ENCODE measurements around the gene PTGFRN. TPM values are rescaled to one million over a fixed set of nuclear protein-coding genes. Genes with fewer than 3 reads are reported as not detected.

The PTGFRN gene
- polyA plus RNA-seq, 3 donors from 2014 or later, result 0.17 TPM; not detected in 2

- DNase-seq, result no peak
- Mint-ChIP-seq H3K4me1 (no peaks in the 10 kb centered on the region), H3K4me3 (no peak overlapping the region), H3K27me3 (ENCODE audit: low read depth in 3 of 3) (peaks cover 0 to 11% (median 0%) of the 10 kb centered on the region in 3 donors), H3K9me3 (no peaks in the 10 kb centered on the region), H3K36me3 (no peaks in the 10 kb centered on the region), H3K27ac (no peak overlapping the region)
Measured at GRCh38 chr1:116900471-116901365, 9.0 kb upstream of the PTGFRN start.

GRCh38 chr1:116902027-116902426, 7.7 kb upstream of the PTGFRN start:
- H3K36me3 Mint-ChIP-seq, result no peaks in the 10 kb centered on the region
- no peak for DNase-seq
- H3K27me3 Mint-ChIP-seq (ENCODE audit: low read depth in 3 of 3), result peaks cover 2 to 6% (median 2%) of the 10 kb centered on the region in 3 donors
- H3K4me1 Mint-ChIP-seq, result no peaks in the 10 kb centered on the region
- no peak overlapping the region for H3K4me3 Mint-ChIP-seq
- no peak overlapping the region for H3K27ac Mint-ChIP-seq
- H3K9me3 Mint-ChIP-seq, result no peaks in the 10 kb centered on the region

- H3K27me3 Mint-ChIP-seq (ENCODE audit: low read depth in 3 of 3), result peaks cover 2 to 7% (median 6%) of the 10 kb centered on the region in 3 donors
- no peak overlapping the region for H3K27ac Mint-ChIP-seq
- H3K9me3 Mint-ChIP-seq, result no peaks in the 10 kb centered on the region
- no peaks in the 10 kb centered on the region for H3K4me1 Mint-ChIP-seq
- H3K36me3 Mint-ChIP-seq, result no peaks in the 10 kb centered on the region
- no peak for DNase-seq
- H3K4me3 Mint-ChIP-seq, result no peak overlapping the region
Measured at GRCh38 chr1:116902723-116903383, 6.9 kb upstream of the PTGFRN start.

- no peak overlapping the region for H3K27ac Mint-ChIP-seq
- peaks cover 9 to 10% (median 10%) of the 10 kb centered on the region in 3 donors for H3K27me3 Mint-ChIP-seq (ENCODE audit: low read depth in 3 of 3)
- peaks cover 0 to 4% (median 0%) of the 10 kb centered on the region in 3 donors for H3K36me3 Mint-ChIP-seq
- H3K9me3 Mint-ChIP-seq, result peaks cover 0 to 2% (median 0%) of the 10 kb centered on the region in 6 donors
- H3K4me1 Mint-ChIP-seq, result peaks cover 5 to 6% of the 10 kb centered on the region in 2 donors
- no peak for DNase-seq
- no peak overlapping the region for H3K4me3 Mint-ChIP-seq
Measured at GRCh38 chr1:116904791-116905320, 4.9 kb upstream of the PTGFRN start.

- Mint-ChIP-seq H3K9me3 (peaks cover 0 to 2% (median 0%) of the 10 kb centered on the region in 6 donors), H3K27me3 (ENCODE audit: low read depth in 3 of 3) (peaks cover 7 to 12% (median 9%) of the 10 kb centered on the region in 3 donors), H3K27ac (no peak overlapping the region), H3K36me3 (peaks cover 0 to 4% (median 0%) of the 10 kb centered on the region in 3 donors), H3K4me1 (peaks cover 5 to 6% of the 10 kb centered on the region in 2 donors), H3K4me3 (no peak overlapping the region)
- no peak for DNase-seq
Measured at GRCh38 chr1:116906812-116907211, 2.9 kb upstream of the PTGFRN start.

- H3K27me3 Mint-ChIP-seq (ENCODE audit: low read depth in 3 of 3), result peaks cover 6 to 12% (median 9%) of the 10 kb centered on the region in 3 donors
- no peak for DNase-seq
- H3K36me3 Mint-ChIP-seq, result peaks cover 0 to 4% (median 0%) of the 10 kb centered on the region in 3 donors
- H3K4me1 Mint-ChIP-seq, result peaks cover 5 to 6% of the 10 kb centered on the region in 2 donors
- H3K9me3 Mint-ChIP-seq, result peaks cover 0 to 2% (median 0%) of the 10 kb centered on the region in 6 donors
- H3K4me3 Mint-ChIP-seq, result no peak overlapping the region
- H3K27ac Mint-ChIP-seq, result no peak overlapping the region
Measured at GRCh38 chr1:116907351-116907750, 2.4 kb upstream of the PTGFRN start.

GRCh38 chr1:116908266-116908665, 1.4 kb upstream of the PTGFRN start:
- Mint-ChIP-seq H3K9me3 (peaks cover 0 to 2% (median 0%) of the 10 kb centered on the region in 6 donors), H3K27ac (no peak overlapping the region), H3K4me1 (peaks cover 5 to 6% of the 10 kb centered on the region in 2 donors), H3K4me3 (peak overlapping the region in 2 of 5 donors; percentile 7 to 37), H3K36me3 (peaks cover 0 to 4% (median 0%) of the 10 kb centered on the region in 3 donors), H3K27me3 (ENCODE audit: low read depth in 3 of 3) (peaks cover 6 to 12% (median 9%) of the 10 kb centered on the region in 3 donors)
- no peak for DNase-seq

- peak overlapping the region; percentile 60 to 85 (median 75) for H3K4me3 Mint-ChIP-seq
- H3K36me3 Mint-ChIP-seq, result peaks cover 0 to 4% (median 0%) of the 10 kb centered on the region in 3 donors
- H3K4me1 Mint-ChIP-seq, result peaks cover 5 to 6% of the 10 kb centered on the region in 2 donors
- peaks cover 6 to 12% (median 9%) of the 10 kb centered on the region in 3 donors for H3K27me3 Mint-ChIP-seq (ENCODE audit: low read depth in 3 of 3)
- H3K9me3 Mint-ChIP-seq, result peaks cover 0 to 2% (median 0%) of the 10 kb centered on the region in 6 donors
- DNase-seq, result no peak
- peak overlapping the region in 1 of 6 donors; percentile 41 for H3K27ac Mint-ChIP-seq
Measured at GRCh38 chr1:116908820-116909511, 750 bp upstream of the PTGFRN start.

- no peak overlapping the region for H3K4me3 Mint-ChIP-seq
- peaks cover 6 to 15% (median 9%) of the 10 kb centered on the region in 3 donors for H3K27me3 Mint-ChIP-seq (ENCODE audit: low read depth in 3 of 3)
- DNase-seq, result peak; percentile 8 to 25 (median 25)
Measured at GRCh38 chr1:116910379-116911187, 867 bp downstream of the PTGFRN start.

GRCh38 chr1:116911188-116911553, 1.5 kb downstream of the PTGFRN start:
- Mint-ChIP-seq H3K4me3 (no peak overlapping the region), H3K27ac (no peak overlapping the region), H3K4me1 (peaks cover 5 to 6% of the 10 kb centered on the region in 2 donors), H3K9me3 (peaks cover 0 to 2% (median 0%) of the 10 kb centered on the region in 6 donors), H3K36me3 (peaks cover 0 to 4% (median 0%) of the 10 kb centered on the region in 3 donors), H3K27me3 (ENCODE audit: low read depth in 3 of 3) (peaks cover 6 to 13% (median 9%) of the 10 kb centered on the region in 3 donors)
- no peak for DNase-seq

More at GRCh38 chr1:116910379-116911187, 867 bp downstream of the PTGFRN start:
- H3K4me1 Mint-ChIP-seq, result peaks cover 5 to 6% of the 10 kb centered on the region in 2 donors
- H3K9me3 Mint-ChIP-seq, result peaks cover 0 to 2% (median 0%) of the 10 kb centered on the region in 6 donors
- no peak overlapping the region for H3K27ac Mint-ChIP-seq
- H3K36me3 Mint-ChIP-seq, result peaks cover 0 to 4% (median 0%) of the 10 kb centered on the region in 3 donors

GRCh38 chr1:116911779-116912469, 2.2 kb downstream of the PTGFRN start:
- Mint-ChIP-seq H3K4me1 (peaks cover 5 to 6% of the 10 kb centered on the region in 2 donors), H3K9me3 (peaks cover 0 to 2% (median 0%) of the 10 kb centered on the region in 6 donors), H3K27me3 (ENCODE audit: low read depth in 3 of 3) (peaks cover 6 to 13% (median 8%) of the 10 kb centered on the region in 3 donors), H3K27ac (no peak overlapping the region), H3K36me3 (peaks cover 0 to 4% (median 0%) of the 10 kb centered on the region in 3 donors), H3K4me3 (no peak overlapping the region)
- DNase-seq, result no peak

GRCh38 chr1:116912846-116913245, 3.1 kb downstream of the PTGFRN start:
- Mint-ChIP-seq H3K4me1 (peaks cover 5 to 6% of the 10 kb centered on the region in 2 donors), H3K36me3 (peaks cover 0 to 4% (median 0%) of the 10 kb centered on the region in 3 donors), H3K9me3 (peaks cover 0 to 2% (median 0%) of the 10 kb centered on the region in 6 donors), H3K27ac (no peak overlapping the region), H3K4me3 (no peak overlapping the region), H3K27me3 (ENCODE audit: low read depth in 3 of 3) (peaks cover 6 to 8% (median 8%) of the 10 kb centered on the region in 3 donors)
- no peak for DNase-seq

Measured in immature natural killer cell (primary cell).